Osteoblast (primary cell): Measurements from ENCODE around the gene CDKAL1. TPM values are rescaled to one million over a fixed set of nuclear protein-coding genes. Genes with fewer than 3 reads are reported as not detected.

ENCODE experiments used
- DNase-seq: peaks from one replicate; pipeline ENCODE4 v3.0.0; 2011; ENCODE audit warnings: low spot score, mixed read lengths; ENCODE audit not compliant: insufficient read length; ENCODE audit errors: missing footprints
- H2AFZ ChIP-seq: 2 replicates; pipeline ENCODE4 v1.6.0; 2011; ENCODE audit warnings: mild to moderate bottlenecking, low read length
- H3K27ac ChIP-seq: 2 replicates; pipeline ENCODE4 v1.5.1; 2011; ENCODE audit warnings: mild to moderate bottlenecking, low read depth, low read length, moderate library complexity
- H3K27me3 ChIP-seq: 2 replicates; pipeline ENCODE4 v1.6.0; 2012; ENCODE audit warnings: mild to moderate bottlenecking, control low read depth, inconsistent platforms, low read length, moderate library complexity; ENCODE audit not compliant: insufficient read depth
- H3K36me3 ChIP-seq: 2 replicates; pipeline ENCODE4 v1.5.1; 2011; ENCODE audit warnings: mild to moderate bottlenecking, low read length, control low read depth, moderate library complexity; ENCODE audit not compliant: insufficient read depth
- H3K4me1 ChIP-seq: 2 replicates; pipeline ENCODE4 v1.5.1; 2011; ENCODE audit warnings: mild to moderate bottlenecking, low read length, control low read depth, moderate library complexity; ENCODE audit not compliant: insufficient read depth
- H3K4me2 ChIP-seq: 2 replicates; pipeline ENCODE4 v1.6.0; 2011; ENCODE audit warnings: mild to moderate bottlenecking, low read length; ENCODE audit not compliant: insufficient read depth
- H3K4me3 ChIP-seq: fragments of 200-600 bp; sonication (generic); 3 replicates; pipeline ENCODE4 v1.5.1; 2012; ENCODE audit warnings: mild to moderate bottlenecking, low read length, inconsistent platforms; ENCODE audit not compliant: insufficient read depth
- H3K79me2 ChIP-seq: 2 replicates; pipeline ENCODE4 v1.6.0; 2012; ENCODE audit warnings: mild to moderate bottlenecking, low read length, control low read depth, inconsistent platforms; ENCODE audit not compliant: insufficient read depth
- H3K9me3 ChIP-seq: 2 replicates; pipeline ENCODE4 v1.5.1; 2011; ENCODE audit warnings: low read depth, low read length, control low read depth
- H4K20me1 ChIP-seq: 2 replicates; pipeline ENCODE4 v1.6.0; 2012; ENCODE audit warnings: mild to moderate bottlenecking, low read length, control low read depth; ENCODE audit not compliant: insufficient read depth
- CTCF ChIP-seq: IDR thresholded peaks from 2 replicates; pipeline ENCODE4 v1.5.1; 2011; ENCODE audit warnings: mild to moderate bottlenecking, low read depth, low read length, moderate library complexity; ENCODE audit errors: extremely low read depth
- total RNA-seq: library from RNA; depleted of rRNA; stranded (reverse); fragments of >200 nt; gene quantifications from 2 replicates; pipeline ENCODE4 v1.2.3, GENCODE V29; 2012

Gene CDKAL1
- total RNA-seq, 1 donor = 18.5 TPM

DNA sequence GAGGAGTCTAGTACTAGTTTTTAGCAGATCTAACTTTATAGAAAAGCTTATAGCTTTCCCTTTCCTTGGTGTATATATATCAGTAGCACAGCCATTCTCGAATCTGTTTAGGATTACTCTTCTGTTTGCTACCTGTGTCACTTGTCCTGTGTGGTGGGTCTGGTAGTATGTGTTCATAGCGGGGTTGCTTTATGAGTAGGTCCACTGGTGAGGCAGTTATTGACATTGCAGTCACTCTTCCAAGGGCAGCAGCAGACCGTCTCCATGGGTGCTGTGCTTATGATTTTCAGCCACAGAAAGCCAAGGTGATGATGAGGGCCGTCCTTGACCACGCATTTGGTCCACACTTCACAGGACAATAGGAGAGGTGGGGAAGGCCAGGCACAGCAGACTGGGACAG is 171.5 kb downstream of the CDKAL1 start:
- no peak overlapping the region for H2AFZ ChIP-seq
- peak; percentile 3 for DNase-seq
- no peaks in the 10 kb centered on the region for H3K79me2 ChIP-seq
- H3K4me3 ChIP-seq = no peak overlapping the region
- H3K27ac ChIP-seq = no peak overlapping the region
- no peaks in the 10 kb centered on the region for H4K20me1 ChIP-seq
- H3K9me3 ChIP-seq = no peaks in the 10 kb centered on the region
- H3K4me2 ChIP-seq = no peak overlapping the region
- H3K36me3 ChIP-seq = no peaks in the 10 kb centered on the region
- no peak for TF ChIP-seq CTCF
- H3K27me3 ChIP-seq = no peaks in the 10 kb centered on the region
- H3K4me1 ChIP-seq = no peaks in the 10 kb centered on the region

DNA sequence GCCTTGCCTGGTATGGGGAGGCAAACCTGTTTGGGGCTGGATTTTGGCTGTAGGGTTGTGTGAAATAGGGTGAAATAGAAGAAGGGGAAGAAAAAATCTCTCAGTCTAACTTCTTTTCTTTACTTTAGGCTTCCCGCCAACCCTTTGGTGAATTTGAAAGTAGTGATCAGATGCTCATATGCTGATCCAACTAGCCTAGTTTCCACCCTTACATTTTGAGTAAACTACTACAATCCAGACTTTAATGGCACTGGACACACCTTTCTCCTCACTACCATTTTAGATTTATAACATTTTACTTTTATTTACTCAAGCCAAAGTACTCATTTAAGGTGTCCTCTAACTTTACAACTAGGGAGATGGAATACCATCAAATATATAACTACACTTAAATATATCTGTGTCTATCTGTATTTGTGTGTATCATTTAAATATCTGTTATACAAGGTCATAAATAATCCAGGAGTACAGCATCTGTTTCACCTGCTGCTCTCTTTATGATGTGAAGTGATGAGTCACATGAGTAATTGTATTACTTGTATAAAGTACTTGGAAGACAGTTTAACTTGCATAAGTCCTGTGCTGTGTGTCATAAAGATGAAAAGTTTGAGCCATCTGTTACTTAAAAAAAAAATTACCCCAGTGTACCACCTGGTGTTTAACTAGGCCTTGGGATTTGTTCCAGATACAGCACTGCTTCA is 172.1 kb downstream of the CDKAL1 start:
- Histone ChIP-seq H4K20me1 (no peaks in the 10 kb centered on the region), H3K27ac (no peak overlapping the region), H3K4me1 (no peaks in the 10 kb centered on the region), H3K4me3 (no peak overlapping the region), H3K27me3 (no peaks in the 10 kb centered on the region), H3K79me2 (no peaks in the 10 kb centered on the region), H2AFZ (no peak overlapping the region), H3K9me3 (no peaks in the 10 kb centered on the region), H3K4me2 (no peak overlapping the region), H3K36me3 (no peaks in the 10 kb centered on the region)
- TF ChIP-seq CTCF = no peak
- no peak for DNase-seq

DNA sequence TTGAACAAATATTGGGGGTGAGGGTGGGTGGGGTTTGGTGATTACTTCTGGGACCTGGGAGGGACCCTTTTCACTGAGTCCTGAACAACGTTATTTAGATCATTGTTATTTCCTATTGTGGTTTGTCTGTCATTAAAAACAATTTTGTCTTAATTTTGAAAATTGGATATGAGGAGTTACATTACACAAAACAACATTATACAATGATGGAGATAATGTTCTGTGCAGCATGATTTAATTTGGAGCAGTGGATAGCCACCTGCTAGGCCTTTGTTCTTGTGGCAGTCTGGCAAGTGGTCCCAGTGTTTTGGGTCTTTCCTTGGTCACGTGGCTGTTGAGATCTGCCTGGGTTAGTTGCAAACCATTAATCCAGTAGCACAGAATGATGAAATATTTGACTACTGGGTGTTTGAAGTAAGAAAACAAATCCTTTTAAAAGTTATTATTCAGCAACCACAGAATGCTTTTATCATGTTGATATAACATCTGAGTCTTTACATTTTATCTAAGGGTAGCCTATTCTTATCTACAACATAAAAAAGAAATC is 172.8 kb downstream of the CDKAL1 start:
- Histone ChIP-seq H3K36me3 (no peaks in the 10 kb centered on the region), H3K4me3 (no peak overlapping the region), H3K27ac (no peak overlapping the region), H3K4me2 (no peak overlapping the region), H2AFZ (no peak overlapping the region), H4K20me1 (no peaks in the 10 kb centered on the region), H3K4me1 (peaks cover 4% of the 10 kb centered on the region), H3K27me3 (no peaks in the 10 kb centered on the region), H3K9me3 (no peaks in the 10 kb centered on the region), H3K79me2 (no peaks in the 10 kb centered on the region)
- DNase-seq = no peak
- no peak for TF ChIP-seq CTCF

DNA sequence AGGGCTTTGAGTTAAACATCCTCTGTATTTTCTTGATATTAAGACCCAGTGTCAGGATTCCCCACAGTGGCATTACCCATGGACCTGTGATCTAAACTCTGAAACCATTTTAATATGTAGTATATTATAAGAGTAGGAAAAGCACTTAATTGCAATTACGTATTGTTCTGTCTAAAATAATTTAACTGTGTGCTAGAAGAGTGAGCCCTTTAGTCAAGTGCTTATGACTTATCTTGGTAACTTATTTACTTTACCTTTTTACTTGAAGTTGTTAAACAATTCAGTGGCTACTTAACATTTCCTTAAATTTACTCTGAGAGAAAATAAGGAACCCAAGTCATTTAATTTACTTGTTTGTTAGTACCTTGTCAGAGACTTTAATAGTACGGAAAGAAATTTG is 173.6 kb downstream of the CDKAL1 start:
- DNase-seq = no peak
- Histone ChIP-seq H3K27me3 (no peaks in the 10 kb centered on the region), H3K4me2 (no peak overlapping the region), H3K79me2 (no peaks in the 10 kb centered on the region), H3K9me3 (no peaks in the 10 kb centered on the region), H3K4me1 (peaks cover 6% of the 10 kb centered on the region), H3K36me3 (no peaks in the 10 kb centered on the region), H3K27ac (no peak overlapping the region), H4K20me1 (no peaks in the 10 kb centered on the region), H3K4me3 (no peak overlapping the region), H2AFZ (no peak overlapping the region)
- TF ChIP-seq CTCF = no peak
